ENCODE data around the gene ATP9A. TPM values are rescaled to one million over a fixed set of nuclear protein-coding genes. Genes with fewer than 3 reads are reported as not detected.

Gene ATP9A
- total and polyA plus RNA-seq, 2 of the 4 experiments (the other 2 are of a cell fraction) = 10.6 to 22.4 TPM

DNA sequence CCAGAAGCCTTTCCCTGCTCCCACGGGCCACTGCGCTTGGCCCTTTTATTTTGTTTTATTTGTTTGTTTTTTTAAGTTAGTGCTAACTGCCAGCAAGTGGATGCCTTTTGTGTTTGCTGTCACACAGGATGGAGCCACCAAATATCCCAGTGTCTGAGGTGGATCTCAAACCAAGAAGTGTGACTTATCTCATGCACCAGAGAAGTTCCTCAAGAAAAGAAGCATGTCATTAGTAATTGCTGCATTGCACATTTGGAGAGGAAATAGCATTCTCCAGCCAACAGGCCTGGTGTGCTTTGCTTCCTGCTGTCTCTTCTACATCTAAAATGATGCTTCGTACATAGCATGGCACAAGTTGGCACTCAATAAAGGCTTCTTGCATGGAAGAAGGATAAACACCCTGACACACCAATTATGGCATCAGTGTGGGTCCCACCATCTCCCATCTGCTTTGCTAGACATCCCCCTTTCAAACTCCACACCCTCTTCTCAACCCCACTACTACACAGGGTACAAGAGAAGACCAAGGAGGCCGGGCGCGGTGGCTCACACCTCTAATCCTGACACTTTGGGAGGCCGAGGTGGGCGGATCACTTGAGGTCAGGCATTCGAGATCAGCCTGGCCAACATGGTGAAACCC lies 1.9 kb upstream of the ATP9A start:
- CTCF ChIA-PET = interaction anchor here (0.7 kb wide), 1 partner anchor 73 kb away, joined by 3 read pairs; no protein-coding TSS in a partner anchor
- H3K18ac ChIP-seq (ENCODE audit: low read depth, low read length) = no peak overlapping the region
- H2BK15ac ChIP-seq (ENCODE audit: low read depth, low read length) = no peak overlapping the region
- H3K4me1 ChIP-seq (ENCODE audit: control insufficient read depth, insufficient read depth, low read length) = no peaks in the 10 kb centered on the region
- H3K9ac ChIP-seq (ENCODE audit: low read depth, low read length) = no peak overlapping the region
- no peak overlapping the region for H2AK9ac ChIP-seq (replicated peaks; ENCODE audit: low read depth, low read length, poor library complexity)
- H2BK120ac ChIP-seq (ENCODE audit: low read depth, low read length) = no peak overlapping the region
- no peak overlapping the region for H4K91ac ChIP-seq (ENCODE audit: insufficient read depth, low read depth, low read length)
- H3K23ac ChIP-seq (ENCODE audit: low read depth, low read length) = no peak overlapping the region
- ATAC-seq (ENCODE audit: low read depth) (no peak), DNase-seq (no peak)
- no peaks in the 10 kb centered on the region for H3K9me3 ChIP-seq (ENCODE audit: control insufficient read depth, insufficient read depth, low read length)
- intact Hi-C loops (cut with micrococcal nuclease) = loop anchor here (2.0 to 10.0 kb wide), 3 partner anchors 68 to 313 kb away; no protein-coding TSS in a partner anchor
- no peak overlapping the region for H3K4me3 ChIP-seq (ENCODE audit: insufficient read depth, low read depth, low read length)
- no peaks in the 10 kb centered on the region for H3K36me3 ChIP-seq (ENCODE audit: control insufficient read depth, insufficient read depth, low read length)
- H4K20me1 ChIP-seq (ENCODE audit: insufficient read depth, low read length) = peaks cover 5% of the 10 kb centered on the region; the same call in 1 of the 2 replicates
- no peak overlapping the region for H3K14ac ChIP-seq (replicated peaks; ENCODE audit: low read depth, low read length)
- BruUV-seq (replicated peaks) = no TSS peak
- H4K5ac ChIP-seq (ENCODE audit: low read depth, low read length) = no peak overlapping the region
- H4K8ac ChIP-seq (ENCODE audit: low read depth in 2 of 2, low read length in 2 of 2) = no peak overlapping the region
- H3K9me1 ChIP-seq (ENCODE audit: insufficient read depth, low read length) = peaks cover 6% of the 10 kb centered on the region; the same call in 1 of the 2 replicates
- H3K4ac ChIP-seq (ENCODE audit: low read depth, low read length) = no peak overlapping the region
- no peak overlapping the region for H2BK20ac ChIP-seq (ENCODE audit: low read depth, low read length)
- 92% methylated on average over 4 of the region's 9 CpGs; no CpG with 5 or more reads in 1 of the 2 experiments for WGBS, 2 experiments (ENCODE audit: extremely low coverage in 2 of 2, insufficient read length in 1 of 2)
- H3K79me1 ChIP-seq (ENCODE audit: low read depth in 1 of 2, low read length in 2 of 2) = peaks cover 16 to 33% of the 10 kb centered on the region in 2 experiments; a peak in 3 of 4 replicates
- H2AK5ac ChIP-seq (ENCODE audit: low read depth, low read length) = no peak overlapping the region
- dilution Hi-C loops (cut with HindIII; ENCODE audit: low sequenced_read_pairs, unreplicated experiment) = no loop called here
- no peak overlapping the region for H3K4me2 ChIP-seq (ENCODE audit: low read depth, low read length)
- no peak overlapping the region for H2BK5ac ChIP-seq (ENCODE audit: low read depth, low read length, poor library complexity, severe bottlenecking)
- no peaks in the 10 kb centered on the region for H3K27me3 ChIP-seq (ENCODE audit: control insufficient read depth, insufficient read depth, low read length)
- H3K56ac ChIP-seq (ENCODE audit: extremely low read depth, insufficient read depth, low read length) = no peak overlapping the region
- in situ Hi-C loops (cut with MboI; ENCODE audit: low sequenced_read_pairs) = loop anchor here (10.0 to 25.0 kb wide), 2 partner anchors 125 to 783 kb away; no protein-coding TSS in a partner anchor
- H3K27ac ChIP-seq (ENCODE audit: insufficient read depth, low read length) = no peak overlapping the region
- no peak overlapping the region for H2AFZ ChIP-seq (replicated peaks; ENCODE audit: low read length, poor library complexity)
- POLR2A ChIA-PET (ENCODE audit: unreplicated experiment) = no interaction called here
- TF ChIP-seq CEBPB (IDR thresholded peaks at IDR 0.05; ENCODE audit: low read depth, low read length) (no peak), POLR2A (IDR thresholded peaks at IDR 0.05; ENCODE audit: low read depth, low read length) (no peak), CHD1 (IDR thresholded peaks at IDR 0.05; ENCODE audit: low read depth, low read length) (no peak), MXI1 (IDR thresholded peaks at IDR 0.05; ENCODE audit: borderline replicate concordance, low read depth, low read length) (no peak), RCOR1 (IDR thresholded peaks at IDR 0.05; ENCODE audit: insufficient replicate concordance, low read length) (no peak), RFX5 (IDR thresholded peaks at IDR 0.05; ENCODE audit: low read depth, low read length) (no peak), BHLHE40 (IDR thresholded peaks at IDR 0.05; ENCODE audit: low read depth, low read length) (no peak), RAD21 (IDR thresholded peaks at IDR 0.05; ENCODE audit: low read length) (no peak), FOS (IDR thresholded peaks at IDR 0.05; ENCODE audit: low read depth, low read length) (no peak), MAFK (IDR thresholded peaks at IDR 0.05; ENCODE audit: low read depth, low read length) (no peak), NFE2L2 (IDR thresholded peaks at IDR 0.05; ENCODE audit: low read depth, low read length) (no peak), MAZ (IDR thresholded peaks at IDR 0.05; ENCODE audit: borderline replicate concordance, low read depth, low read length) (no peak)
- TF ChIP-seq, protein P1, sequence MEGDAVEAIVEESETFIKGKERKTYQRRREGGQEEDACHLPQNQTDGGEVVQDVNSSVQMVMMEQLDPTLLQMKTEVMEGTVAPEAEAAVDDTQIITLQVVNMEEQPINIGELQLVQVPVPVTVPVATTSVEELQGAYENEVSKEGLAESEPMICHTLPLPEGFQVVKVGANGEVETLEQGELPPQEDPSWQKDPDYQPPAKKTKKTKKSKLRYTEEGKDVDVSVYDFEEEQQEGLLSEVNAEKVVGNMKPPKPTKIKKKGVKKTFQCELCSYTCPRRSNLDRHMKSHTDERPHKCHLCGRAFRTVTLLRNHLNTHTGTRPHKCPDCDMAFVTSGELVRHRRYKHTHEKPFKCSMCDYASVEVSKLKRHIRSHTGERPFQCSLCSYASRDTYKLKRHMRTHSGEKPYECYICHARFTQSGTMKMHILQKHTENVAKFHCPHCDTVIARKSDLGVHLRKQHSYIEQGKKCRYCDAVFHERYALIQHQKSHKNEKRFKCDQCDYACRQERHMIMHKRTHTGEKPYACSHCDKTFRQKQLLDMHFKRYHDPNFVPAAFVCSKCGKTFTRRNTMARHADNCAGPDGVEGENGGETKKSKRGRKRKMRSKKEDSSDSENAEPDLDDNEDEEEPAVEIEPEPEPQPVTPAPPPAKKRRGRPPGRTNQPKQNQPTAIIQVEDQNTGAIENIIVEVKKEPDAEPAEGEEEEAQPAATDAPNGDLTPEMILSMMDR (conservative IDR thresholded peaks at IDR 0.05; ENCODE audit: low read depth, low read length) = no peak
- TF ChIP-seq, protein P2, sequence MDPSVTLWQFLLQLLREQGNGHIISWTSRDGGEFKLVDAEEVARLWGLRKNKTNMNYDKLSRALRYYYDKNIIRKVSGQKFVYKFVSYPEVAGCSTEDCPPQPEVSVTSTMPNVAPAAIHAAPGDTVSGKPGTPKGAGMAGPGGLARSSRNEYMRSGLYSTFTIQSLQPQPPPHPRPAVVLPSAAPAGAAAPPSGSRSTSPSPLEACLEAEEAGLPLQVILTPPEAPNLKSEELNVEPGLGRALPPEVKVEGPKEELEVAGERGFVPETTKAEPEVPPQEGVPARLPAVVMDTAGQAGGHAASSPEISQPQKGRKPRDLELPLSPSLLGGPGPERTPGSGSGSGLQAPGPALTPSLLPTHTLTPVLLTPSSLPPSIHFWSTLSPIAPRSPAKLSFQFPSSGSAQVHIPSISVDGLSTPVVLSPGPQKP (IDR thresholded peaks at IDR 0.05; ENCODE audit: borderline replicate concordance, low read depth, low read length) = no peak
- TF ChIP-seq, protein P3, sequence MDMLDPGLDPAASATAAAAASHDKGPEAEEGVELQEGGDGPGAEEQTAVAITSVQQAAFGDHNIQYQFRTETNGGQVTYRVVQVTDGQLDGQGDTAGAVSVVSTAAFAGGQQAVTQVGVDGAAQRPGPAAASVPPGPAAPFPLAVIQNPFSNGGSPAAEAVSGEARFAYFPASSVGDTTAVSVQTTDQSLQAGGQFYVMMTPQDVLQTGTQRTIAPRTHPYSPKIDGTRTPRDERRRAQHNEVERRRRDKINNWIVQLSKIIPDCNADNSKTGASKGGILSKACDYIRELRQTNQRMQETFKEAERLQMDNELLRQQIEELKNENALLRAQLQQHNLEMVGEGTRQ (IDR thresholded peaks at IDR 0.05; ENCODE audit: low read depth, low read length) = no peak
